Stimulated activated CD4-positive, alpha-beta T cell treated with anti-CD3 and anti-CD28 coated beads, Interleukin-15, amount 100 ng/mL, for 48 hours (primary cell): ENCODE measurements around the gene DHRS3.

ENCODE experiments used
- DNase-seq, 2 donors: peaks; one replicate each; pipeline ENCODE4 v3.0.0-alpha.2; 2020; ENCODE audit warnings: low read depth in 2 of 2

Gene DHRS3

DNA sequence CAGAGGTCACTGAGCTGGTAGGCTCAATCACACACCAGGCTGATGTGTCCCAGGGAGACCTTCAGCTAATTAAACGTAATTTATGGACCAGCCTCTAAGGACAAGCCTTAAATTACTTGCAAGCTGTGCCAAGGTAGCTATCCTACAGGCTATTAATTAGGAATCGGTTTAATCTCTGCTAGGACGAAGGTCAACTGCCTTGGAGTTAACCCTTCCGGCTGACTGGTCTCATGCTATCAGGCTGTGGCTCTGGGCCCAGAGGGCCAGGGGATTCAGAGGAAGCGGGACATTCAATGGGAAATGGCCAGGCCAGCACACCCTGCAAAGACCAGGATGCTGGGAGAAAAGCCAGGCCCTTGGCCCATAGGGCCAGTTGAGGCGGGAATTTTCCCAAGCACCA lies 19.0 kb downstream of the DHRS3 start:
- DNase-seq, result no peak

- no peak for DNase-seq
These were observed 20.2 kb downstream of the DHRS3 start for GRCh38 chr1:12597792-12598191.

DNA sequence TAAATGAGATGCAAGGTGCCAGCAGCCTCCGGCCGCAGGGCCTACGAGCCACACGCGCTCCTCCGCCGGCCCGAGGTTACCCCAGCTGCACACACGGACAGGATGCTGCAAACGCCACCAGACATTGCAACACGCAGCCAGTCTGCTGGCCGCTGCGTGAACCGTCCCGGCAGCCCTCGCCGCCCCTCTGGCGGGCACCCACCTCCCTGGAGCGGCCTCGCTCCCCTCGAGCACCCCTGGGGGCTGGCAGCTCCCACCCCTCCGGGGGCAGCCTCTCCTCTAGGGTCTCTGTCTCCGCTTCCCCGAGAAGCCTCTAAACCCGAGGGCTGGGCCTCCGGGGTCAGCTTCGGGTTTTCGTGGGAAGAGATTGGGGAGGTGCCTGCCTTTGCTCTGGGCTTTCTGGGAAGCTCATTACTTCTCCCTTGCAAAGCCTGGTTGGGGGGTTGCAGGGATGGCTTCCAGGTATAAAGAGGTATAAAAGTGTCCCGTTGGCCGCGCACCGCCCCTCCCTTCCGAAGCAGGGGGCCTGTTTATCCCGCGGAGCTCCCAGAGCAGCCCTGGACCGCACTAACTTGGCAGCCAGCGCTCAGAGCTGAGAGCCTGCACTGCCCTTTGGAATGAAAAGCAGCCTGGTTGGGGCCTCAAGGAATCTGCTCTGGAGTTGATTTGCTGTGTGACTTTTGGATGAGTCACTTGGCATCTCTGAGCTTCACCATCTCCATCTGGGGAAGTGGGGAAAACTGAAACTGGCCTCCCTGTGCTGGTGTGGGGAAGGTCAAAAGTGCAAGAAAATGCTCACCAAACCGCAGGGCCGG lies 21.8 kb downstream of the DHRS3 start:
- DNase-seq, result no peak

GRCh38 chr1:12595757-12596006 lies 22.3 kb downstream of the DHRS3 start:
- no peak for DNase-seq

DNA sequence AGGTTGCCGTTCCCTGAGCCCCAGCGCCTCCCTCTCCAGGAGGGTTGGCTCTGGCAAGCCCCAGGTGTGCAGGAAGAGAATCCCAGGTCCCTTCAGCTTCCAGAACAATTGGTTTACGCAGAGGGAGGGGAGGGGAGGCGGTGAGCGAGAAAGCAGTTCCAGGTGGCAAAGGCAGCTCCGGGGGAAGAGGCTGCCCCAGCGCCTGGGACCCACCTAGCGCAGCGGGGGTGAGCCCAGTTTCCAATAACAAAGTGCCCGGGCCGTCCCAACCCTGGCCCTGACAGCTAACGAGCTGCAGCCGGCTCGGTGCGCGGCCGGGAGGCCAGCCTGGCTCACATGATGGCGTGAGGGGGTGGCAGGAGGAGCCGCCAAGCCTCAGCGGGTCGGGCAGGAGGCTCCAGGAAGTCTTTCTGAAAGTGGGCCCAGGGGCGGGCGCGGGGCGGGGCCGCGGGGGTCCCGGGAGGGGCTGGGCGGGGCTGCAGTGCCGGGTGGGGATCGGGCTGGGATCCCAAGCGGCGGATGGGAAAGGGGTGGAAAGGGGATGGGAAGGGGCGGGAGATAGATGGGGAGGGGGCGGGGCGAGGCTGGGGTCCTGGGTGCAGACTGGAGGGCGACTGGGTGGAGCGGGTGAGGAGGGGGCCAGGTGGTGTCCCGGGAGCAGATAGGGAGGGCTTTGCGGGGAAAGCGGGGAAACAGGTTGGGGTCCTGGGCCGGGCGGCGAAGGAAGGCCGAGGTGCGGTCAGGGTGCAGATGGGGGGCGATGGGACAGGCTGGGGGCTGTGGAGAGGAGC lies 22.8 kb downstream of the DHRS3 start:
- no peak for DNase-seq

DNA sequence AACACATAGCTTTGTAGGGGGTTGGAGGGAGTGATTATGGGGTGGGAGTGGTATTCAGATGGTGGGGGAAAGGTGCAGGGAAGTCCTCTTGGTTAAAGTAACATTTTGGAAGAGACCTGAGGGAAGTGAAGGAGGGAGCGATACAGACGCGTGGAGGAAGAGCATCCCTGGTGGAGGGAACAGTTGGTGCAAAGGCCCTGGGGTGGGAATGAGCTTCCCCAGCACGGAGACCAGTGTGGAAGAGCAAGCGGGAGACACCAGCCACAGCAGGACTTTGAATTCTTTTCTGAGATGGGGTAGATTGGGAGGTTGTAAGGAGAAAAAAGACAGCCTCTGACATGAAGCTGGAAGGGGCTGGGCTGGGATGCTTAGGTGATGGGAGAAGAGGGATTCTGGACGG lies 23.5 kb downstream of the DHRS3 start:
- DNase-seq, result no peak

DNA sequence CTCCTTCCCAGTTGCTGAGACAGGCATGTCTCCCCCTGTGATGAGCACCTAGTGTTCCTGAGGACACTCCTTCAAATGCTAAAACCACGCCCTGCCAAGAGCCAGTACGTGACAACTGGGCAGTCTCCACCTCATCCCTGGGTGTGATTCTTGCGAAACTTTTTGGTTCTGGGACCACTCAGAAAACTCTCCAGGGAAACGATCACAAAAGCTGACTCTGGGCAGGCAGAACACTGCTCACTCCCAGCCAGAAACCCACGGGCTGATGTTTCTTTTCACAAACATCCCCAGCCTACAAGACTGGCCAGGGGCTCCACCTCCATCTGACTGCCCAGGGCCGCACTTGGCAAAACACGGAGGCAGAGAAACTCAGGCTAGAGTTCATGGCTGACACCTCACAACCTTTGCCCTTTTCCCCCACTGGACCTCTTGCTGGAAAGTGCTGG lies 24.4 kb downstream of the DHRS3 start:
- DNase-seq, result no peak

- DNase-seq, result no peak
These were observed 25.5 kb downstream of the DHRS3 start for GRCh38 chr1:12592496-12592895.

DNA sequence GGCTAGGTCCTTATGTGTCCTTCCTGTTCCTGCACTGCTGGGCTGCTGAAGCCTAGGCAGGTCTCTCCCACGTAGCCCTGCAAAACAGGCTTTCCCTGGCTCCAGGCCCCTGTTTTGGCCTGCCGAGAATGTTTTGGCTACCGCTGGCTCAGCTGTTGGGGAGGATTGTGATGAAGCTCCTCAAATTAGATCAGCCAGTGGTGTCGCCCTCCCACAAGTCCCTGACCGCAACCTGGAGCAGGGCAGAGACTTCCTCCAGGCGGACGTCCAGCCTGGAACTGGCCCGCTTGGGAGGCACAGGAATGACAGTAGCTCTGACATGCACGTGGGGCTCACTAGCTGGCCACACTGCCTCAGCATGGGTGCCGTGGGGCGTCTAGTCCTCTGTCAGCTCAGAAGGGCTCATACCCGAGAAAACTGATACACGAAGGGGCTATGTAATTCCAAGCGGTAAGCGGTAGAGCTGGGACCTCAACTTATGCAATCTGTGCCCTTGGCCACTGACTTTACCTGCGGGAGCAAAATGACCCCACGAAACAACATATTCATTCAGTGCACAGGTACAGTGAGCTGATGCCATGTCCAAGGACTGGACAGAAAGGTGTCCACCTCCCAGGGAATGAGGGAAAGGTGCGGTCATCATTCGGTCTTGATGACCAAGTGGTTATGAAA lies 26.6 kb downstream of the DHRS3 start:
- no peak for DNase-seq

DNA sequence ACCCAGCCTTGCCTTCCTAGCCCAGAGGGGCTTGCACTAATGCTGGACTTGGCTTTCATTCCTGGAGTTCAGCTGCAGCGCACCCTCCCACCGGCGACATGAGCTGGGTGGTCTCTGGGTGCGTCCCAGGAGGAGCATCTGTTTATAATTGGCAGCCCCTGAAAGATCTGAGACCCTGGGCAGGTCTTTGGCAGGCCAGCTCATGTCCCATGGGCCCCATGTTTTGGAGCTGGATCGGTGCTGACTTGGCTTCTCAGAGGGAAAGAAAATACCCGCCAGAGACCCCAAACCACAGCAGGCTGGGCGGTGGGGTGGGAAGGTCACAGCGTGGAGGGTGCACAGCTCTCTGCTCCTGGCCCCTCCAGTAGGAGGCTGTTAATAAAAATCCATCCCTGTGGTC lies 29.3 kb downstream of the DHRS3 start:
- no peak for DNase-seq

DNA sequence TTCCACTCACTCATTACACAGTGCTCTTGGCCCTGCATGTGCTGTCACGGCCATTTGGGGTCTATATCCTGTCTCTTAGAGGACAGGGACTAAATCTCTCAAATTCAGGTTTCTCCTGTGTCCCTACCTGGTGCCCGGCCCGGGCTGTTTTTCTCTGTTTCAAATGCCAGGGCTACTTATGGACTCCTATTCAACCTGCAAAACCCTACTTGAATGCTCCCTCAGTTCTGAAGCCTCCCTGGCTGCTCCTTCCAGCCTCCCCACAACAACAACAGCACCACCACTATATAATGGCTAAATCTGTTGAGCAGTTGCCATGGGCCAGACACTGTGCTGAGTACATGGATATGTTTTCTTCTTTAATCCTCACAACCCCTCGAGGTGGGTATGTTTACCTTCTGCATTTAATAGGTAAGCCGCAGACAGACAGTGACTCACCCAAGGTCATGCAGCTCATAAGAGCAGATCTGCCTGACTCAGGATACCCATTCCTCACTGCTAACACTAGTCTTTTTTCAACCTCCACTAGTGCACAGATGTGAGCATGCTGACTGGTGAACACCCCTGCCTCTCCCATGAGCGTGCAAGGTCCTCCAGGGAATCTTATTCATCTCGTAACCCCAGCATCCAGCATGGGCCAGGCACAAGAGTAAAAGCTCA lies 29.9 kb downstream of the DHRS3 start:
- DNase-seq, result no peak

GRCh38 chr1:12585951-12586942 lies 31.8 kb downstream of the DHRS3 start:
- DNase-seq, result no peak

DNA sequence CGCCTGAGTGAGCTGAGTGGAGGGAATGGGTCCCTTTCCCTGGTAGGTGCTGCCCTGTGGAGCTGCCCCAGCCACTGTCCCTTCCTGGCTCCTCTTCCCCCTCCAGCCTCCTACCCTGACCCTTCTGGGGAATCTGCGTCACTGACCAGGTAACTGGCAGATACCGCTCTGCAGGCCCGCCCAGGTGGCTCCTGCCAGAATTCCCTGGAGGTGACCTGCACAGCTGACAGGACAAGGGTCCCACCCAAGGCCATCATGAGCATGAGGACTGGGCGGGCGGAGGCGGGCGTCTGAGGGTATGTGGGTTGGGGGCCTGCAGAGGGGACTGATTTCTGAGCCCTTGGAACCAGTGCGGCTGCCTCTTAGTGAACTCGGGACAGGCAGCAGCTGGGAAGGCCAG lies 32.5 kb downstream of the DHRS3 start:
- DNase-seq, result no peak

DNA sequence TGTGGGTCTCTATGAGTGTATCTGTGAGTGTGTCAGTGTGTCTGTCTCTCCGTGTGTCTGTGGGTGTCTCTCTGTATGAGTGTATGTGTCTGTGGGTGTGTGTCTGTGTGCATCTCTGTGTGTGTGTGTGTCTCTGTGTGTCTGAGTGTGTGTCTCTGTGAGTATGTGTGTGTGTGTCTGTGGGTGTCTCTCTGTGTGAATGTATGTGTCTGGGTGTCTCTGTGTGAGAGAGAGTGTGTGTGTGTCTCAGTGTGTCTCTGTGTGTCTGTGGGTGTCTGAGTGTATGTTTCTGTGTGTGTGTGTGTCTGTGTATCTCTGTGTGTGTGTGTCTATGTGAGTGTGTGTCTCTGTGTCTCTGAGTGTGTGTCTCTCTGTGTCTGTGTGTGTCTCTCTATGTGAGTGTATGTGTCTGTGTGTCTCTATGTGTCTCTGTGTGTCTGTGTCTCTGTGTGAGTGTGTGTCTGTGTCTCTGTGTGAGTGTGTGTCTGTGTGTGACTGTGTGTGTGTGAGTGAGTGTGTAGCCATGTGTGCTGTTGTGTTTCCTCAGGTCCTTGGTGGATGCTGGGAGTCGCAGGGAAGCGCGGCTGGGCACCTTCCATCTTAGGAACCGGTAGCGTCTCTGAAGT lies 33.0 kb downstream of the DHRS3 start:
- no peak for DNase-seq

GRCh38 chr1:12583484-12583883 lies 34.5 kb downstream of the DHRS3 start:
- DNase-seq, result no peak

GRCh38 chr1:12582649-12583048 lies 35.4 kb downstream of the DHRS3 start:
- no peak for DNase-seq

- no peak for DNase-seq
These were observed 36.8 kb downstream of the DHRS3 start for GRCh38 chr1:12581179-12581578.

DNA sequence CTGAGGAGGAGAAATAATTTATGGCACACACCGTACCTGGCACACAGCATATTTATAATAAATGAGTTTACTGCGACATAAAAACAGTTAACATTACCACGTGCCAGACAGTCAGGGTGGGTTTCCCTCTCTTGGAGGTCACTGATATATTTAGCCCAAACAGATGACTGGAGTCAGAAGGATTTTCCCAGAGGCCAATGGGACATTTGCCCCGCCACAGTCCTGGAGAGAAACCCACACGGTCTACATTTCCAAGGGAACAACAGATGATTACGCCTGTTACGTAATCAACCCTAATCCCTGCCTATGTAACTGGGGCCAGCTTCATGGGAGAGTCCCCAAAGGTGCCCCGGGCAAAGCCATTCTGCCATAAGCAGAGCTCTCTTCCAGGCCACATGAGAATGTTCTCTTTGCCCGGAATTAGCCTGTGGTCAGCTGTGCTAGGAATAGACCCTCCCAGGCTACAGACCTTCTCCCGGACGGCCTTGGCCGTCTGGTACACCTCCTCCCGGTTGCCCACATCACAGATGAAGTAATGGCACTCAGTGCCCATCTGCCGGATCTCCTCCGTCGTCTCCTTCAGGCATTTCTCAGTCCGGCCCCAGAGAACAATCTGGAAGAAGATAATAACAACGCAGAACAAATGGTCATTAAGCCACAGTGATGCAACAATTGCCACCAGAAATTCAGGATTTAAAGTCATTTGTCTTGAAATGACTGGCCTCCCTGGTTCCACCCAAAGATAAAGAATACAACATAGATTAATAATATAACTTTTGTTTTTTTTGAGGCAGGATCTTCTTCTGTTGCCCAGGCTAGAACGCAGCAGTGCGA lies 37.7 kb downstream of the DHRS3 start:
- no peak for DNase-seq

GRCh38 chr1:12578860-12579422 lies 39.1 kb downstream of the DHRS3 start:
- DNase-seq, result no peak
